TTC549 (cell line): ENCODE measurements around the gene APOBR.
"Not testable (repeated sequence)": the region's sequence is repeated elsewhere in the genome, so short reads cannot be mapped to it uniquely, and the experiment has no call there.

Experiments used
- FAIRE-seq: peaks from 2 replicates; lab custom pipeline; 2012; peaks lifted over from hg19 to GRCh38; lab: Jason Lieb, UNC

The APOBR gene

GRCh38 chr16:28494121-28494851 lies at the start of gene APOBR:
Gene APOBR (plus strand): TSS chr16:28494643. CDS start chr16:28494682, 39 bp downstream.
- FAIRE-seq, result no peak

GRCh38 chr16:28446388-28446787 lies 48.1 kb upstream of the APOBR start:
- not testable (repeated sequence) for FAIRE-seq

GRCh38 chr16:28447081-28447480 lies 47.4 kb upstream of the APOBR start:
- not testable (repeated sequence) for FAIRE-seq

- no peak for FAIRE-seq
These were observed 20.7 kb upstream of the APOBR start for GRCh38 chr16:28473714-28474265.

GRCh38 chr16:28475221-28475620 lies 19.2 kb upstream of the APOBR start:
- FAIRE-seq, result no peak

- no peak for FAIRE-seq
These were observed 17.0 kb upstream of the APOBR start for GRCh38 chr16:28477311-28477920.

GRCh38 chr16:28478506-28479180 lies 15.8 kb upstream of the APOBR start:
- no peak for FAIRE-seq

GRCh38 chr16:28482026-28482425 lies 12.4 kb upstream of the APOBR start:
- FAIRE-seq, result no peak

- not testable (repeated sequence) for FAIRE-seq
These were observed 11.1 kb upstream of the APOBR start for GRCh38 chr16:28483361-28483760.

- FAIRE-seq, result no peak
These were observed 8.2 kb upstream of the APOBR start for GRCh38 chr16:28486266-28486665.

- FAIRE-seq, result no peak
These were observed 3.0 kb upstream of the APOBR start for GRCh38 chr16:28491230-28491969.

- FAIRE-seq, result no peak
These were observed 2.4 kb upstream of the APOBR start, which contains the start of gene CLN3 for GRCh38 chr16:28491970-28492474. Gene CLN3 (minus strand): TSS chr16:28492074. CDS start chr16:28491759, 315 bp downstream.

- no peak for FAIRE-seq
These were observed 1.9 kb upstream of the APOBR start for GRCh38 chr16:28492511-28492910.

GRCh38 chr16:28495098-28495793 lies 803 bp downstream of the APOBR start:
- no peak for FAIRE-seq

- FAIRE-seq, result no peak
These were observed 1.6 kb downstream of the APOBR start for GRCh38 chr16:28495795-28496749.

GRCh38 chr16:28496844-28497243 lies 2.4 kb downstream of the APOBR start:
- no peak for FAIRE-seq

- no peak for FAIRE-seq
These were observed 2.9 kb downstream of the APOBR start for GRCh38 chr16:28497386-28497785.

GRCh38 chr16:28497861-28498599 lies 3.6 kb downstream of the APOBR start:
- no peak for FAIRE-seq

- no peak for FAIRE-seq
These were observed 4.4 kb downstream of the APOBR start for GRCh38 chr16:28498666-28499381.
